ENCODE results near the gene KIRREL3. TPM values are rescaled to one million over a fixed set of nuclear protein-coding genes. Genes with fewer than 3 reads are reported as not detected.

KIRREL3 gene
- total and polyA plus RNA-seq, 2 of the 8 experiments (the other 6 are each of a cell fraction or from before 2014, with no cell fraction given) = 0.29 to 0.32 TPM

- Histone ChIP-seq H2BK12ac (ENCODE audit: low read depth, low read length) (no peak overlapping the region), H3K23ac (ENCODE audit: insufficient read length) (no peak overlapping the region), H2AK5ac (ENCODE audit: low read depth, low read length) (no peak overlapping the region), H3K4me1 (replicated peaks in 1 of 4; ENCODE audit: control insufficient read depth in 3 of 4, insufficient read depth in 4 of 4, low read length in 3 of 4) (no peaks in the 10 kb centered on the region; a peak in 1 of 7 replicates), H2BK20ac (ENCODE audit: low read length) (no peak overlapping the region), H2BK15ac (ENCODE audit: low read length) (no peak overlapping the region), H3K4ac (replicated peaks; ENCODE audit: insufficient read length, low read depth, low read length) (no peak overlapping the region), H3K79me2 (ENCODE audit: control insufficient read depth in 1 of 2, insufficient read depth in 2 of 2, low read length in 2 of 2) (no peaks in the 10 kb centered on the region), H3K9ac (replicated peaks in 1 of 4; ENCODE audit: extremely low read depth in 1 of 4, low read depth in 3 of 4, low read length in 3 of 4) (no peak overlapping the region), H3K9me3 (ENCODE audit: insufficient read depth in 2 of 2, low read depth in 1 of 2, low read length in 1 of 2) (no peaks in the 10 kb centered on the region), H2AFZ (ENCODE audit: low read length) (no peak overlapping the region), H4K5ac (ENCODE audit: insufficient read length, low read depth, low read length) (no peak overlapping the region), H3K27me3 (replicated peaks in 1 of 4; ENCODE audit: control insufficient read depth in 3 of 4, extremely low read depth in 1 of 4, insufficient read depth in 3 of 4, low read length in 3 of 4) (no peaks in the 10 kb centered on the region), H4K91ac (replicated peaks; ENCODE audit: insufficient read length, low read length) (no peak overlapping the region), H3K27ac (ENCODE audit: low read depth, low read length) (no peak overlapping the region), H3K36me3 (ENCODE audit: control insufficient read depth in 2 of 4, insufficient read depth in 4 of 4, low read length in 3 of 4) (no peaks in the 10 kb centered on the region), H2BK5ac (ENCODE audit: low read depth, low read length) (no peak overlapping the region), H3K4me2 (ENCODE audit: insufficient read depth in 1 of 2, low read depth in 2 of 2, low read length in 2 of 2) (no peak overlapping the region), H3K18ac (ENCODE audit: extremely low read depth, low read length) (no peak overlapping the region), H4K8ac (ENCODE audit: extremely low read depth, insufficient read depth, low read length) (no peak overlapping the region), H3K23me2 (ENCODE audit: low read depth, low read length) (no peaks in the 10 kb centered on the region), H3K4me3 (ENCODE audit: extremely low read depth in 1 of 4, insufficient read depth in 2 of 4, low read depth in 3 of 4, low read length in 4 of 4) (no peak overlapping the region), H4K20me1 (replicated peaks in 1 of 2; ENCODE audit: control insufficient read depth in 1 of 2, insufficient read depth in 2 of 2, low read length in 2 of 2) (no peaks in the 10 kb centered on the region), H2BK120ac (replicated peaks; ENCODE audit: low read depth, low read length) (no peak overlapping the region), H3K79me1 (ENCODE audit: low read depth, low read length) (no peaks in the 10 kb centered on the region), H3K14ac (ENCODE audit: insufficient read length) (no peak overlapping the region), H3K56ac (replicated peaks; ENCODE audit: insufficient read length, low read depth, low read length) (no peak overlapping the region)
- ChIA-PET CTCF (ENCODE audit: partially characterized antibody) (interaction anchor here (0.5 to 1.8 kb wide), 6 partner anchors 9 to 120 kb away, joined by 3 to 8 read pairs (median 4); no protein-coding TSS in a partner anchor), POLR2A (ENCODE audit: partially characterized antibody) (no interaction called here)
- no peak for FAIRE-seq
- 89% methylated on average over 14 of the region's 14 CpGs; no CpG with 5 or more reads in 1 of the 2 experiments for WGBS, 2 experiments (ENCODE audit: extremely low coverage in 1 of 2, insufficient coverage in 1 of 2, insufficient read length in 1 of 2, insufficient replicate concordance in 2 of 2, low coverage in 1 of 2, low lambda C conversion rate in 2 of 2, missing lambda C conversion rate in 1 of 2)
- DNase-seq (ENCODE audit: low read depth in 1 of 2, low spot score in 2 of 2) = no peak
- TF ChIP-seq BACH1 (IDR thresholded peaks at IDR 0.05; ENCODE audit: low read length) (no peak), ASH2L (IDR thresholded peaks at IDR 0.05; ENCODE audit: low read length) (no peak), CHD1 (IDR thresholded peaks at IDR 0.05; ENCODE audit: low read depth, low read length) (no peak), KDM1A (IDR thresholded peaks at IDR 0.05; ENCODE audit: borderline replicate concordance, low read length) (no peak), TAF1 (IDR thresholded peaks at IDR 0.05; ENCODE audit: low read depth, low read length) (no peak), CTCF (IDR thresholded peaks at IDR 0.05; ENCODE audit: control extremely low read depth in 1 of 3, insufficient read depth in 1 of 3, low read depth in 1 of 3, low read length in 3 of 3) (no peak), TAF7 (optimal IDR thresholded peaks at IDR 0.05; ENCODE audit: borderline replicate concordance, low read depth, low read length) (no peak), POLR2AphosphoS5 (IDR thresholded peaks at IDR 0.05; ENCODE audit: low read depth, low read length) (no peak), GTF2F1 (IDR thresholded peaks at IDR 0.05; ENCODE audit: borderline replicate concordance, low read depth, low read length) (no peak)
Observed at GRCh38 chr11:126426820-126427749, 573.5 kb downstream of the KIRREL3 start.

Data from H1 (cell line).